Measurements from ENCODE around the gene NOTCH3.

The NOTCH3 gene

GRCh38 chr19:15195371-15196334, 5.1 kb downstream of the NOTCH3 start:
- DNase-seq = no peak

- DNase-seq = no peak
These were observed 5.9 kb downstream of the NOTCH3 start for GRCh38 chr19:15194938-15195337.

DNA sequence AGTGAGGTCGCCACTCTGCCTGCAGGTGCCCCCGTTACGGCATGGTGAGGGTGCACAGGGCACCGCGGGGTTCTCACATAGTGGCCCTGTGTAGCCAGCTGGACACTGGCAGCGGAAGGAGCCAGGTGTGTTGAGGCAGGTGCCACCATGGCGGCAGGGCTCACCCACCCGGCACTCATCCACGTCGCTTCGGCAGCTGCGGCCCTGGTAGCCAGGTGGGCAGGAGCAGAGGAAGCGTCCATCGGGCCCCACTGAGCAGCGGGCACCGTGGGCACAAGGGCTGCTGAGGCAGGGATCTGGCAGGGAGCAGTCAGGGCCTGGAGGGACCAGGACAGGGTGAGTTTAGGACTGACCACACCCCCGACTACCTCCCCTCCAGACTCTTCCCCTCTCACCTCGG, 8.8 kb downstream of the NOTCH3 start:
- no peak for DNase-seq

DNA sequence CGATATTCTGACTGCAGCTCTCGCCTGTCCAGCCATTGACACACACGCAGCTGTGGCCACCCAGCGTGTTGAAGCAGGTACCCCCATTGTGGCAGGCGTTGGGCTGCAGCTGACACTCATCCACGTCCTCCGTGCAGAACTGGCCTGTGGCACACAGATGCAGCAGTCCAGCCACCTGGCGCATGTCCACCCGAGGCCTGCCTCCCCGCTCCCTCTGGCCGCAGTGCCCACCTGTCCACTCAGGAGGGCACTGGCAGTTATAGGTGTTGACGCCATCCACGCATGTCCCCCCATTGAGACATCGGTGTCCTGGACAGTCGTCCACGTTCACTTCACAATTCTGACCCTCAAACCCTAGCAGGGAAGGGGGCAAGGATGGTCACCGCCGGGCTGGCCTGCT, 9.3 kb downstream of the NOTCH3 start:
- DNase-seq = no peak

- no peak for DNase-seq
These were observed 11.9 kb downstream of the NOTCH3 start for GRCh38 chr19:15188851-15189250.

DNA sequence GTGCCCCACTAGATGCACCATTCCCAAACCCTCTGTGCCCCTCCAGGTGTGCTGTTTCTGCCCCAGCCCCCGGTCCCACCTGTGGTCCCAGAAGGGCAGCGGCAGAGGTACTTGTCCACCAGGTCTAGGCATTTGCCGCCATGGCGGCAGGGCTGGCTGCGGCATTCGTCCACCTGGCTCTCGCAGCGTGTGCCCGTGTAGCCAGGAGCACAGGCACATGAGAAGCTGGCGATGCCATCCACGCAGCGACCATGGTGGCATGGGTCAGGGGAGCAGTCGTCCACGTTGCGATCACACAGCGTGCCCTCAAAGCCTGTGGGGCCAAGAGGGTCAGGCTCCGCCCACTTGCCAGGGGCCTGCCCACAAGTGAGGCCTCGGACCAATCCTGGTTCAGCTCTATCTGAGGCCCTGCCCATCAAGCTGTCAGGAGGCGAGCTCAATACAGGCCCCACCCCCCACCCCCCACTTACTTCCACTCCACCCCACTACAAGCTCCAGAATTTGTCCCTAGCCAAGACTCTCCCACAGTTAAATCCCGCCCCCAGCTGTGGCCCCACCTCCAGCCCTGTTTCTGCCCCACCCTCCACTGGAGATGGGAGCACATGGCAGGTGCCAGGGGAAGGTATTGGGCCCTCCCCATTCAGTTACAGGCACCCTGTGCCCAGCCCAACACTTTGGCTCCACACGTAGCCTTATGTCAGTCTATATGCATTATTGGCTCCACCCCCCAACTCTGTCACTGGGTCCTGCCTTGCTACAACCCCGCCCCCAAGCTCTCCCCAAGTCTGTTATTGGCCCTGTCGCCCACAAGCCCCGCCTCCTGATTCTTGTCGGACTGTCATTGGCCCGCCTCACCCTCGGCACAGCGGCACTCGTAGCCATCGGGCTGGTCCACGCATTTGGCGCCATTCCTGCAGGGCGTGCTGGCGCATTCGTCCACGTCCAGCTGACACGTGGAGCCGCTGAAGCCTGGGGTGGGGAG, 13.5 kb downstream of the NOTCH3 start:
- DNase-seq = no peak

DNA sequence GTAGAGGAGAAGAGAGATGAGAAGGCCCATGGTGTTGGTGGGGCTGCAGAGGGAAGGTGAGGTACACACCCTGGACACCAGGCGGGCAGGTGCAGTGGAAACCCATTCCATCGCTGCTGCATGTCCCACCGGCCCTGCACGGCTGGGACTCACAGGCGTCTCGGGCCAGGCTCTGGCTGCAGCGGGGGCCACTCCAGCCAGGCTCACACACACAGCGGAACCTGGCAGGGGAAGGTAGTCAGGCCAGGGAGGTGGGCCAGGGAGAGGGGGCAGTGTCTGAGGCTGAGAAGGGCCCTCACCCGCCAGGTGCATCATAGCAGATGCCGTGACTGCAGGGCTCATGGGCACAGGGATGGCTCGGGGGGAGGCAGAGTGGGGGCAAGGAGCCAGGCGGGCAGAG, 15.6 kb downstream of the NOTCH3 start:
- DNase-seq = no peak

- DNase-seq = no peak
These were observed 16.0 kb downstream of the NOTCH3 start for GRCh38 chr19:15184776-15185175.

GRCh38 chr19:15181394-15181793, 19.4 kb downstream of the NOTCH3 start:
- DNase-seq = no peak

- DNase-seq = no peak
These were observed 20.1 kb downstream of the NOTCH3 start for GRCh38 chr19:15180451-15181390.

DNA sequence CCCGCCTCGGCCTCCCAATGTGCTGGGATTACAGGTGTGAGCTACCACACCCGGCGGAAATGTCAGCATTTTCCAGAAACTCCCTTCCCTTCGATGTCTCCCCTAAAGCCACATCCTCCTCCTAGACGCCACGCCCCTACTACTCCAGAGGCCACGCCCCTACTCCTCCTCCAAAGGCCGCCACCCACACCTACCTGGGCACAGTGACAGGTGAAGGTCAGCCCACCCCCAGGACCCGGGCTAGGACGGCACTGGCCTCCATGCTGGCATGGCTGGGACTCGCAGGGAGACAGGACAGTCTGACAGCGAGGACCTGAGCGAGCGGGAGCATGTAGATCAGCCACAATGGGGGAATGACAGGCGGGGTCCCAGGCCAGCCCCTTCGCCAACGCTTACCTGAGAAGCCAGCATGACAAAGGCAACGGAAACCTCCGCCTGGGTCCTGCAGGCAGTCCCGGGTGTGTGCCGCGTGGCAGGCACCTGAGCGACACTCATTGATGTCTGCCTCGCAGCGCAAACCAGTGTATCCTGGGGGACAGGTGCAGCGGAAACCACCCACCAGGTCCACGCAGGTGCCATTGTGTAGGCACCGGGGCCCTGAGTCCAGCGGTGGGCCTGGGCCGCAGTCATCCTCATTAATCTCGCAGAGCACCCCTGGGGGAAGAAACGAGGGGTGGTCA, 22.0 kb downstream of the NOTCH3 start:
- DNase-seq = no peak

GRCh38 chr19:15177269-15178116, 23.3 kb downstream of the NOTCH3 start:
- DNase-seq = peak; percentile 85

DNA sequence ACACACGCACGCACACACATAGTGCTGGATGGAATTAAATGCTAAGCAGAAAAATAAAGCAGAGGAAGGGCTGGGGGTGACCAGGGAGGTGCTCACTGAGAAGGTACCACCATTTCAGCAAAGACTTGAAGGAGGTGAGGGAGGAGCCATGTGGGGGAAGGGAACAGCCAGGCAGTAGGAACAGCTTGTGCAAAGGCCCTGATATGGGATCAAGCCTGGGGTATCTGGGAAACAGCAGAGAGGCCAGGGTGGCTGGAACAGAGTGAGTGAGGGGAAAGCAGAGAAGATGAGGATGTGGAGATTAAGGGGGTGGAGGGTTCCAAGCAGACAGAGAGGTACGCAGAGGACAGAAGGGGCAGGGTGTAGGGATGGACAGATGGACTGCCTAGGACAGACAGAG, 25.2 kb downstream of the NOTCH3 start:
- no peak for DNase-seq

DNA sequence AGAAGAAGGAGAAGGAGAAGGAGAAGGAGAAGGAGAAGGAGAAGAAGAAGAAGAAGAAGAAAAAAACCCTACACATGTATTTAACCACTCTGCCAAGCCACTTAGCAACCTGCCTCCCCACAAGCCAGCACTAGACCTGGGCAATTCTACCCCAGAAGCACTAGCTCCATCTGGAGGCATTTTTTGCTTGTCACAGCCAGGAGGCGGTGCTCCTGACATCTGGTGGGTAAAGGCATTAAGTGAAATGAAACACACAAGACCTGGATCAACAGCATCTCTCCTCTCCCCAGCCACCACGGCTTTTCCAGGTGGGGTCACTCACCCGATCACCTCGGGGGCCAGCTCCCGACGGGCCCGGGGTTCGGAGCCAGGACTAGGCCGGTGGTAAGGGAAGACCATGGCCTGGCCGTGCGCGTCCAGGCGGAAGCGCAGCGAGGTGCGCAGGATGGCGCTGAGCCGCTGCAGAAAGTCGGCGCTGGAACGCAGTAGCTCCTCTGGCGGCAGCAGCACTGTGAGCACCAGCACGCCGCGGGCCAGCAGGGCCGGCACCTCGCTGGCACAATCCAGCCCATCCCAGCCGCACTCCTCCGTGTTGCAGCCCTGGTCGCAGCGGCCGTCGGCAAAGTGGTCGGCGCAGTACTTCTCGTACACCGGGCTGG, 26.9 kb downstream of the NOTCH3 start:
- no peak for DNase-seq

- DNase-seq = no peak
These were observed 30.4 kb downstream of the NOTCH3 start for GRCh38 chr19:15170345-15170744.

DNA sequence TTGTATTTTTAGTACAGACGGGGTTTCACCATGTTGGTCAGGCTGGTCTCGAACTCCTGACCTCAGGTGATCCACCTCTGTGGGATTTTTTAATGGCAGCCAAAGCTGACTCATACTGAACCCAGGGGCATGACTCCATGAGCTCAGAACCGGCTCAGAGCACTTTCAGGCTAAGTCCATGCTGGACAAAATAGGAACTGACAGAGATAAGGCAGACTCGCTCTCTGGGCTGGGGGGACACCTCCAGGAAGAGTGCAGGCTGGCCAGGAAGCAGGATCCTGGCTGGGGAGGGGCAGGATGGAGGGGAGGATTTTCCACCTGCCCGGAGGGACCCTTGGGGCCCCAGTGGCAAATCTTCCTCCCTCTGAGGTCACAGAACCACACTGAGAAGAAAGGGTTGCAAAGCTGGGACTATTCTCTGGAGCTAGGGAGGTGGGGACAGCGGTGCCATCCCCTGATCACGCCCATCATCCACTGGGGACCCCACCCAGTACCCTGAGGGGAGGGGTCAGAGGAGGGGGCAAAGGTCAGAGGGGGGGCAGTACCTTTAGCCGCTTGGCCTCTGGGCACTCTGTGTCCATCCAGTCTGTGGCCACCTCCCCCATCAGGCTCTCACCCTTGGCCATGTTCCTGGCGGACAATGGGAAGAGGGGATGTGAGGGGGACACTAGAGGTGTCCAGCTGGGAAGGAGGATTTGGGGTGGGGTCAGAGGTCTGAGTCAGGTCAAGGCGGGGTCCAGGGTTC, 31.1 kb downstream of the NOTCH3 start:
- no peak for DNase-seq

- no peak for DNase-seq
These were observed 34.1 kb downstream of the NOTCH3 start for GRCh38 chr19:15166700-15167099.

DNA sequence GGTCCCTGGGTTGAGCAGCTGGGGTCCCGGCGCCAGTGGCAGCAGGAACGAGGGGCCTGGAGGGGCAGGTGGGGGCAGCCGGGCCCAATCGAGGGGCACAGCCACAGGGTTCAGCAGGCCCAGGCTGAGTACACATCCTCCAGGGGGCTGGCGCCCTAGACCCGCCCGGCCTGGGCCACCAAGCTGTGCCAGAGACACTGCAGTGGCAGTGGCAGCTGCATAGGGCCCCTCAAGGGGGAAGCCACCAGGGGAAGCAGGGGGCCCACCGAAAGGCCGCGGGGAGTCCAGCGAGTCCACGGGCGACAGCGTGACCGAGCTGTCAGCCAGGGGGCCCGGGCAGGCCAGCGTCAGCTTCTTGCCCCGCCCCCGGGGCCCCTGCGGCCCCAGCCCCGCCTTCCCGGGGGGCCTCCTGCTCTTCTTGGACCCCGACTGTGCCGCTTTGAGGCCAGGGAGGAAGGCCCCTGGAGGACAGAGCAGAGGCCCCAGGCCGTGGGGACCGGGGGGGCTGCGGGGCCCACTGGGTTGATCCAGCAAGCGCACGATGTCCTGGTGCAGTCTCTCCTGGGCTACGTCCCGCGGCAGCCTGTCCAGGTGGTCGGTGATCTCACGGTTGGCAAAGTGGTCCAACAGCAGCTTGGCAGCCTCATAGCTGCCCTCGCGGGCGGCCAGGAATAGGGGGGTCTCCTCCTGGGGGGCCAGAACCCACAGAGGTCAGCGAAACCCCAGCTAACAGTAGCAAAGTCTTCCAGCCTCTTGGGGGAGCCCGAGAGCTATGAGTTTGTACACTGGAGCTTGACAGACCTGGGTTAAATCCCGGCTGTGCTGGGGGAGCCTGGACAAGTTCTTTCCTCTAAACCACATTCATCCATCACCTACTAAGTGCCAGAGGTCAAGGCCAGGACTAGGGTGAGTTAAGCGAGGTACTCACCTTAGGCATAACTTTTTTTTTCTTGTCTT, 39.5 kb downstream of the NOTCH3 start:
- no peak for DNase-seq
